GM12874 (cell line): ENCODE results near the gene JAKMIP2.

Experiments used
- TF ChIP-seq, protein P1 (sequence below): IDR thresholded peaks from 2 replicates; pipeline ENCODE4 v1.5.1; 2011; ENCODE audit warnings: low read depth, mild to moderate bottlenecking, control low read depth, low read length, moderate library complexity; ENCODE audit not compliant: insufficient read depth

The JAKMIP2 gene

DNA sequence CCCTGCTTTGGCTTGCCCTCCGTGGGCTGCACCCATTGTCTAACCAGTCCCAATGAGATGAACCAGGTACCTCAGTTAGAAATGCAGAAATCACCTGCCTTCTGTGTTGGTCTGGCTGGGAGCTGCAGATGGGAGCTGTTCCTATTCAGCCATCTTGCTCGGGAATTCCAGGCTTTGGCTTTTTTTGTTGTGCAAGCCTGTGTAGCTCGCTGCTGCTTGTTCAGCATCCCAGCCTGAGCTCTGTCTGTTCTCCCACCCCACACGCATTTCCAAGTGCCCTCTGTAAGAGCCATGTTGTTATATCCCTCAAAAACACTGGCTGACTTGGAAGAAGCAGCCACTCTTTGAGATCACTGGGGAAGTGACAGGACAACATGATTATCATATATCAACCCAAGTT is 171.0 kb downstream of the JAKMIP2 start:
- TF ChIP-seq, protein P1, sequence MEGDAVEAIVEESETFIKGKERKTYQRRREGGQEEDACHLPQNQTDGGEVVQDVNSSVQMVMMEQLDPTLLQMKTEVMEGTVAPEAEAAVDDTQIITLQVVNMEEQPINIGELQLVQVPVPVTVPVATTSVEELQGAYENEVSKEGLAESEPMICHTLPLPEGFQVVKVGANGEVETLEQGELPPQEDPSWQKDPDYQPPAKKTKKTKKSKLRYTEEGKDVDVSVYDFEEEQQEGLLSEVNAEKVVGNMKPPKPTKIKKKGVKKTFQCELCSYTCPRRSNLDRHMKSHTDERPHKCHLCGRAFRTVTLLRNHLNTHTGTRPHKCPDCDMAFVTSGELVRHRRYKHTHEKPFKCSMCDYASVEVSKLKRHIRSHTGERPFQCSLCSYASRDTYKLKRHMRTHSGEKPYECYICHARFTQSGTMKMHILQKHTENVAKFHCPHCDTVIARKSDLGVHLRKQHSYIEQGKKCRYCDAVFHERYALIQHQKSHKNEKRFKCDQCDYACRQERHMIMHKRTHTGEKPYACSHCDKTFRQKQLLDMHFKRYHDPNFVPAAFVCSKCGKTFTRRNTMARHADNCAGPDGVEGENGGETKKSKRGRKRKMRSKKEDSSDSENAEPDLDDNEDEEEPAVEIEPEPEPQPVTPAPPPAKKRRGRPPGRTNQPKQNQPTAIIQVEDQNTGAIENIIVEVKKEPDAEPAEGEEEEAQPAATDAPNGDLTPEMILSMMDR, result no peak

DNA sequence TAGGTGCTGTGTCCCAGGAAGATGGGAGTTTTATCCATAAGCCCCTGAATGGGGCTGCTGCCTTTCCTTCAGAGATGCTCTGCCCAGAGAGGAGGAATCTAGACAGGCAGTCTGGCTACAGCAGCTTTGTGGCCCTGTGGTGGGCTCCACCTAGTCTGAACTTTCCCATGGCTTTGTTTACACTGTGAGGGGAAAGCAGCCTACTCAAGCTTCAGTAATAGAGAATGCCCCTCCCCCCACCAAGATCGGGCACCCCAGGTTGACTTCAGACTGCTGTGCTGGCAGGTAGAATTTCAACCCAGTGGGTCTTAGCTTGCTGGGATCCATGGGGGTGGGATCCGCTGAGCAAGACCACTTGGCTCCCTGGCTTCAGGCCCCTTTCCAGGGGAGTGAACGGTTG is 171.7 kb downstream of the JAKMIP2 start:
- TF ChIP-seq, protein P1, result no peak

DNA sequence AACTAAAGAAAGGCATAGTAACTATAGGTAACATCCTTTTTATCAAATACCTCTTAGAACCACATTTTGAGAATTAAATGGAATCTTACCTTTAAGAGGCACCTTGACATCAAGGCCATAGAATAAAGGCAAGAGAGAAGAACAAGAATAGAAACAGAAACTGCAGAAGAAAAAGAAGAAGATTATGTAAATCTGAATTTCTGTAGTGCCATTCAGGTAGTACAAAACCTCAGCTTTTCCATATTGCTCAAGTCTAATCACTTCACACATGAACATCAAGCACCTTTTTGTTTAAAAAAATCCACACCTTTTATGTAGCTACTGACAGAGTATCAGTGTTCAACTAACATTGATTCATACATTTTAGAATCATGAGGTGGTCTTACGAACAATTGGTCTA is 180.9 kb downstream of the JAKMIP2 start:
- TF ChIP-seq, protein P1, result no peak

DNA sequence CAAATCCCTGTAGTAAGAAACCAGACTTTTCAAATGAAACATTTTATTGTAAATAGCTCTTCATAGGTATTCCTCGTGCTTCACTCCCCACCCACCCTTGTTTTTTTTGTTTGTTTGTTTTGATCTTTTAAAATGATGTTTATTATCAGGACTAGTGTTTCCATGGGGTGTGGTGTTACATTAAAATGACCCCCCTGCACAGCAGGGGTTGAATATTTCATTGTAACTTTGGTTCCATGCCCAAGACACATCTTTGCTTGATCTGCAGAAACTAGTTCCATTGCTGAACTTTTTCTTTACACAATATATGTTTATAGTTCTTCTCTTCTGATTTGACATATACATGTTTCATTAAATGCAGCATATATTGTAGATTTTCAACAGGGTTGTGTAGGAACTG is 191.4 kb downstream of the JAKMIP2 start:
- TF ChIP-seq, protein P1, result no peak

DNA sequence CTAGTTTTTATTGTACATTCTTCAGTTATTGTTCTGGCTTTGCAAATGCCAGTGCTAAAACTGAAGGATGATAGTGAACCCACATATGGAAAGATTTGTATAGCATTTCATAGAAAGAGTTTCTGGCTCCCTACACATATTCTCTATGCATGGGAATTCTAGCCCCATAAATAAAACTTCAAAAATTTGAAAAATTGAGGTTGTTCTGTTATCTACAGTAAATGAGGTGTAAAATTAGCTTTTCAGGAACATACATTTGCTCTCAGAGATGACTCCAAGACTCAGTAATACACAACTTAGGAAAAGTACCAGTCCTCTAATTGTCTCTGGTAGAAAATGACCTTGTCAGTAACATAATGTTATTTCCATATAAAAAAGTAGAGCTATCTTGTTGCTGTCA is 192.4 kb downstream of the JAKMIP2 start:
- TF ChIP-seq, protein P1, result no peak

DNA sequence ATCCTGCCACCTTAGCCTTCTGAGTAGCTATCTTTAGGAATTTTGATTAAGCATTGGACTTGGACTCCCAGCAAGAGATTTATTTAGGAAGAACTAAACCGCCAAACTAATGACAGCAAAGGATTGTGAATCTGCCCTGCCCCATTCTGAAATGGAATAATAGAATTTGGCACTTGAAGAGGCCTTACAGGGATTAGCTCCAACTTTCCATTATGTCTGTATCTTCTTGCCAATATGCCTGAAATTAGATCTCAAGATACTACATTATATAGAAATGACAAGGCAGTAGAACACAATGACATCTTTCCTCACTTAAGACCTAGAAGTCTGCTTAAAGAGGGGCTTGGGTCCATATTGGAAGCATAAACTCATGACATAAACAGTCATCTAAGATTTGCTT is 195.7 kb downstream of the JAKMIP2 start:
- TF ChIP-seq, protein P1, result no peak

DNA sequence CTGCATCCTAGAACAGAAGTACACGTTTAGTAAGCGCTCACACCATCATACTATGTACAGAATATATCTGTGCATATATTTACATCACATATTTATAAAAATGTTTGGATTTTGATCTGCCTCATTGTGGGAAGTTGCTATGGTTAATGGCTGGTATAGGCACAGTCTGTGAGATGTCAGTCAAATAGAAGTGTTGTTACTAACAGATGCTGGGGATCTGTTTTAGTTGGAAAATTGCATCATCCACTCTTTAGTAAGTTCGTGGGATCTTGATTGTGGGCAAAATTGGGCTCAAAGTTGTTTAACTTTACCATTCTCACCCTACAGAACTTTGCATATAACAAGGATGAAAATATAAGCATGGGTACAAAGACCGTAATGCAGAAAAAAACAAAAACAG is 196.3 kb downstream of the JAKMIP2 start:
- TF ChIP-seq, protein P1, result no peak
